Stimulated activated CD8-positive, alpha-beta memory T cell treated with anti-CD3 and anti-CD28 coated beads, Interleukin-15, amount 100 ng/mL, for 24 hours (primary cell): ENCODE measurements around the gene AP2M1.

Source experiments
- DNase-seq: peaks from one replicate; pipeline ENCODE4 v3.0.0-alpha.2; 2020; ENCODE audit warnings: low read depth

AP2M1 gene

GRCh38 chr3:184228376-184229137, 53.9 kb downstream of the AP2M1 start:
- DNase-seq, result no peak

DNA sequence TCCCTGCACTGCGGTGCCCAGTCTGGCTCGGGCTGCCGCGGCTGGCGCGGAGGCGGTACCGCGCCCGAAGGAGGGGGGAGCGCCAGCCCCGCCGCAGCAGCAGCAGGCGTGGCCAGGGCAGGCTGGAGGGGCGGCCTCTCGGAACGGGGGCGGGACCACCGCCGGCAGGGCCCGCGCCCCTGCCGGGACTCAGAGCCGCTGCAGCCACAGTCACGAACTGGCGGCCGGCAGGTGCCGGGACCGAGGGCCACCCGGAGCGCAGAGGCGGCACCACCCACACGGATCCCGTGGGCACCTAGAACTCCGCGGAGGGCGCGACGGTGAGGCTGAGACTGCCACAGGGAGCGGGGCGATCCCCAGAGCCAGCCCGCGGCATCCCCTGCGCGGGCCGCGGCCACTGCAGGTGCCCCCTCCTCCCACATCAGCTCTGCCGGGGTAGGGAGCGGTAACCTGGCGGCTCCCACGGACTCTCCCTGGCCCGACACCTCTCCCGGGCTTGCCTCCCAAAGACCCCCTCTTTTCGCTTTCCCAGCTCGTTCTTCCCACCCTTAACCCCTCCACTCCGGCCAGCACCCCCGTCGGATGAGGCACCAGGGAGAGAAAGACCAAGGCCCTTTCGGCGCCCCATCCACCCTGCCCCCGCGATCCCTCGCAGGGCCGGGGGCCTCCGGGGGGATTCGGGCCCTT, 54.9 kb downstream of the AP2M1 start, which contains the start of gene VWA5B2:
Gene VWA5B2, plus strand, starts transcription at position 192 of the 687 bp plus-strand sequence. CDS start 944 bp downstream, outside the sequence.
- DNase-seq, result peak; percentile 44

DNA sequence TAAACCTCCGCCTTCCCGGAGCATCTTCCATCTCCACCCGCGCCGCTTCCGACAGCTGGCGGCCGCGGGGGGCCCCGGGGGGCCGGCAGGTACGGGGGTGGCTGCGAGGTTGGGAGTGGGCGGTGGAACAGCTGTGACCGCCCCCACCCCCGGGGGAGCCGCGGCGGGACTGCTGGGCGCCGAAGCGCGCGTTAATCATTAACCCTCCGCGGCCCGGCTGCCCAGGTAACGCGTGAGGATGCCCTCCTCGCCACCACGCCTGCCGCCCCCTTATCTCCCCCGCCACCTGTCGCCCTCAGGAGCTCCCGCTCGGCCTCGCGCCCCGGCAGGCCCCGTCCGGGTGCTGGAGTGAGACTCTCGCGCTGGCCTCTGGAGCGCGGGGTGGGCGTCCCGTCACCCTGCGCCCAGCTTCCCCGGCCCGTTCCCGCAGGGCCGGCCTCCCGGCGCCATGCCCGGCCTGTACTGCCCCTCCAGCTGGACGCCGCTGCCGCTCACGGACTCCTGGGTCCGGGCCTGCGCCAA, 55.5 kb downstream of the AP2M1 start:
- no peak for DNase-seq

DNA sequence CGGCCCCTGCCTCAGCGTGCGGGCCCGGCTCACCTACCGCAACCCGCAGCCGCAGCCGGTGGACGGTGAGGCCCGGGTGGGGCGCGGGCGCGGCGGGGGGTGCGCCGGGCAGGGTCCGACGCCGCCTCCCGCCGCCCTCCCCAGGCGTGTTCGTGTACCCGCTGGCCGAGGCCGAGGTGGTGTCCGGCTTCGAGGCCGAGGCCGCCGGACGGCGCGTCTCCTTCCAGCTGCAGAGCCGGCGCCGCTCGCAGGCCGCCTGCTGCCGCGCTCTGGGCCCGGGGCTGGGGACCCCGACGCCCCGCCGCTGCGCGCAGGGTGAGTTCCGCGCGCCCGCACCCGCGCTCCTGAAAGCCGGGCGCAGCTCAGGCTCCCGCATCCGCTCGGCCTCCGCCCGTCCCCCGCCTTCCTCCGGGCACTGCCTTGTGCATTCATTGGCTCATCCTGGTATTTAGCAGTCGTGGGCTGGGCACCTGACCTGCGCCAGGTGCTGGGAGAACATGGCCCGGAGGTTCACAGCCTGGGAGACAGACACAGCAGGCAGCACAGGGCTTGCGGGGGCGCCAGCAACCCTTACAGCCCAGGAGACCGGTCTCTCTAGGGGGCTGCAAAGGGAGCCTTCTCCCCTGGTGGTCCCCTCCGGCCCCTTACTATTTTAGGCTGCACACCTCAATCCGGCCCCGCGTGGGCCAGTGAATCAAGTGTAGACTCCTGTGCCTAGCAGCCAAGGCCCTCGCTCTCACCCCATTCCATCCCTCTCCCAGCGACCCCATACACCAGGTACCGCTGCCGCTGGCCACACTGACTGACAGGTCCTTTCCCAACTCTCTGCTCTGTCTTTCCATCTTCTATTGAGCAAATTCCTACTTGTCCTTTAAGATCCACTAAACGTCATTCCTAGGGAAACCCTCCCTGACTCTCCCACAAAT, 56.2 kb downstream of the AP2M1 start:
- DNase-seq, result no peak

DNA sequence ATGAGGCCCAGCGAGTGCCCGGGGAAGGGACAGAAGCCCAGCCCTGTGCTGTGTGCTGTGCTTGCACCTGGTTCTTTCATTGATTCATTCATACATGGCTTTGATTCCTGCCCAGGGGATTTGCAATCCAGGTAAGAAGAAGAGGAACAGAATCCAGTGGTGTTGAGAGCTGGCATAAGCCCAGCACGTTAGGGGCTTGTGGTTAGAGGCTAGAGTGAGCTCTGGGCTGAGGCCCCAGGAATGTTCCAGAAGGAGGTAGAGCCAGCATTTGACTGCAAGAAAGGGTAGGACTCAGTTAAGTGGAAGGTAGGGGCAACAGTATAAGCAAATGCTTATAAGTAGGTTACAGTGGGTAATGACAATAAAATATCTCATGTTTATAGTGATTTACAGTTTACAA, 57.0 kb downstream of the AP2M1 start:
- no peak for DNase-seq

- no peak for DNase-seq
These were observed 58.6 kb downstream of the AP2M1 start for GRCh38 chr3:184233127-184233843.
